ENCODE results near the gene ELK3. TPM values are rescaled to one million over a fixed set of nuclear protein-coding genes. Genes with fewer than 3 reads are reported as not detected.

Gene ELK3
- polyA plus RNA-seq, 2 of the 4 experiments (the other 2 are of a cell fraction): 33.1 to 38.6 TPM

DNA sequence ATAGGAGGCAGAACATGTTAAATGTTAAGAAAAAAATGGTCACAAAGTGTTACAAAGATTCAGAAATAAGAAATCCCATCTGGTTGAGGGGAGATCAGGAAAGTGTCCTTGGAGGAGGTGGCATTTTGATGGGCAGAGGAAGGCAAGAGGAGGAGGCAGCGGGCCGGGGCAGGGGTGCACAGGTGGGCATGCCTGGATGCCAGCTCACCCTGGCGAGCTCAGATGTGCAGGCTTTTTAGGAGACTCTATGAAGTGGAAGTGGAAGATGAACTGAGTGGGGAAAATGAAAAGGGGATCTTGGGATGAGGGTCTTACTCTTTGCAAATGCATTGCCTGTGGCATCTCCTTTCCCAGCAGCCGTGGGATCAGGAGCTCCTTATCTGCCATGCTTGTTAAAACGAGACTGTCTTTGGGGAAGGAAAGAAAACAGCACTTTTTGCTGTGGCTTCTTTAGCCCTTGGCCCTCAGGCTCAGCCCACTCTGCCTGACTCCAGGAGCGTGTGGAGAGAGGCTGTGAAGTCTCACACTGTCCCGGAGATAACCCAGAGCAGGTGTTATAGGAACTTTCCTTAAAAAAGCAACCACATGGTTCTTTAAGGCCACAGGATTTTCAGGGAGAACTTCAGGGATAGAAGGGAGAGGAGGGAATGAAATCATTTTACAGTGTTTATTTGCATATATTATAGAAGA lies 62.6 kb downstream of the ELK3 start:
- Histone ChIP-seq H3K4me3 (no peak overlapping the region), H3K27ac (no peak overlapping the region), H3K4me1 (peaks cover 8% of the 10 kb centered on the region; the same call in 1 of the 3 replicates), H3K9me3 (no peaks in the 10 kb centered on the region), H3K4me2 (no peak overlapping the region)
- FAIRE-seq (no peak), DNase-seq (ENCODE audit: low read depth in 1 of 2, low spot score in 1 of 2) (no peak), ATAC-seq (peak in 1 of 2 experiments; percentile 28; a peak in 3 of 6 replicates)
- POLR2A ChIA-PET: no interaction called here
- CTCF ChIA-PET: interaction anchor here (1.3 to 1.6 kb wide), 3 partner anchors 10 to 259 kb away, joined by 3 to 6 read pairs (median 4); no protein-coding TSS in a partner anchor
- WGBS (ENCODE audit: missing lambda C conversion rate): 89% methylated on average over 7 of the region's 7 CpGs
- no peak for TF ChIP-seq TFCP2L1 (CRISPR knock-in tag; IDR thresholded peaks at IDR 0.05)
- no peak for TF ChIP-seq POLR2A (IDR thresholded peaks at IDR 0.05; ENCODE audit: low read length)

DNA sequence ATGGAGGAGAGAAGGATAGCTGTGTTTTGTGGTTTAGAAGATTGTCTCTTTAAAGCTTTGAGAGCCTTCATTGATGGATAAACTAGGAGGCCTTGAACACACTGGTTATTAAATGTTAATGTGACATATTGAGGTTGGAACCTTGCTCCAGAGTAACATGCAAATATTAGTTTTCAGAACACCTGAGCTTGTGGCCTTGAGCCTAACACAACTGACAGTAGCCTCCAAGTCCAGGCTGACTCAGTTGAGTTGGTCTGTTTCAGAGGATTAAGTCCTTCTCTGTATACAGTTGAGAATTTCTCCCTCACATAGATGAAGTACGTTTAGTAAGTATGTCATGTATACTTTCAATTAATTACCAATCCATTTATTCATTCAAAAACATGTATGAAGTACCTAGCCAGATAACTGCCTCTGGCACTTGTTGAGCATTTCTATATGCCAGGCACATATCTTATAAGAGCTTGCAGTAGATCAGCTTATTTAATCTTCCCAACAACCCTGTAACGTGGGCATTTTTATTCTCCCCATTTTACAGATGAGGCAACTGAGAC lies 63.5 kb downstream of the ELK3 start:
- 0 out of 2 replicates have a peak, but pooled peaks have one; percentile 54 for TF ChIP-seq KDM1A (IDR thresholded peaks at IDR 0.05; ENCODE audit: low read depth)
- TF ChIP-seq SREBF2 (IDR thresholded peaks at IDR 0.05): no peak
- ChIA-PET CTCF (interaction anchor here (0.6 to 1.6 kb wide), 4 partner anchors 11 to 258 kb away, joined by 3 to 6 read pairs (median 4); no protein-coding TSS in a partner anchor), POLR2A (no interaction called here)
- DNase-seq (ENCODE audit: low read depth in 1 of 2, low spot score in 1 of 2) (no peak), FAIRE-seq (peak; percentile 13), ATAC-seq (no peak)
- 76% methylated on average over 2 of the region's 2 CpGs for WGBS (ENCODE audit: missing lambda C conversion rate)
- peaks cover 8% of the 10 kb centered on the region; the same call in 1 of the 3 replicates for H3K4me1 ChIP-seq
- H3K4me3 ChIP-seq: no peak overlapping the region
- no peaks in the 10 kb centered on the region for H3K9me3 ChIP-seq
- no peak overlapping the region for H3K27ac ChIP-seq
- H3K4me2 ChIP-seq: no peak overlapping the region

GRCh38 chr12:96258104-96258961 lies 64.2 kb downstream of the ELK3 start:
- ChIA-PET POLR2A (no interaction called here), CTCF (interaction anchor here (0.9 to 1.6 kb wide), 3 partner anchors 10 to 258 kb away, joined by 3 to 6 read pairs (median 4); no protein-coding TSS in a partner anchor)
- no peak for FAIRE-seq

GRCh38 chr12:96260231-96260630 lies 66.1 kb downstream of the ELK3 start:
- FAIRE-seq: no peak
- Histone ChIP-seq H3K4me2 (no peak overlapping the region), H3K4me1 (peaks cover 18% of the 10 kb centered on the region; the same call in 1 of the 3 replicates), H3K4me3 (no peak overlapping the region), H3K27ac (no peak overlapping the region), H3K9me3 (no peaks in the 10 kb centered on the region)
- ChIA-PET POLR2A (no interaction called here), CTCF (interaction anchor here (0.7 to 1.7 kb wide), 3 partner anchors 15 to 45 kb away, joined by 3 to 7 read pairs (median 3); no protein-coding TSS in a partner anchor)
- DNase-seq (ENCODE audit: low read depth in 1 of 2, low spot score in 1 of 2): no peak
- no peak for ATAC-seq
- WGBS (ENCODE audit: missing lambda C conversion rate): 92% methylated on average over 2 of the region's 2 CpGs
- TF ChIP-seq ZSCAN20 (CRISPR knock-in tag; IDR thresholded peaks at IDR 0.05): no peak
- no peak for TF ChIP-seq SMC3 (IDR thresholded peaks at IDR 0.05)
- TF ChIP-seq, protein P1, sequence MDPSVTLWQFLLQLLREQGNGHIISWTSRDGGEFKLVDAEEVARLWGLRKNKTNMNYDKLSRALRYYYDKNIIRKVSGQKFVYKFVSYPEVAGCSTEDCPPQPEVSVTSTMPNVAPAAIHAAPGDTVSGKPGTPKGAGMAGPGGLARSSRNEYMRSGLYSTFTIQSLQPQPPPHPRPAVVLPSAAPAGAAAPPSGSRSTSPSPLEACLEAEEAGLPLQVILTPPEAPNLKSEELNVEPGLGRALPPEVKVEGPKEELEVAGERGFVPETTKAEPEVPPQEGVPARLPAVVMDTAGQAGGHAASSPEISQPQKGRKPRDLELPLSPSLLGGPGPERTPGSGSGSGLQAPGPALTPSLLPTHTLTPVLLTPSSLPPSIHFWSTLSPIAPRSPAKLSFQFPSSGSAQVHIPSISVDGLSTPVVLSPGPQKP (IDR thresholded peaks at IDR 0.05; ENCODE audit: low read depth, low read length): no peak
- no peak for TF ChIP-seq CEBPB (IDR thresholded peaks at IDR 0.05)
- no peak for TF ChIP-seq TFCP2L1 (CRISPR knock-in tag; IDR thresholded peaks at IDR 0.05)
- no peak for TF ChIP-seq HDAC2 (IDR thresholded peaks at IDR 0.05)
- TF ChIP-seq EHF (CRISPR knock-in tag; IDR thresholded peaks at IDR 0.05): no peak
- TF ChIP-seq NR3C1 (IDR thresholded peaks at IDR 0.05): no peak
- no peak for TF ChIP-seq CHD4 (IDR thresholded peaks at IDR 0.05; ENCODE audit: borderline replicate concordance)

More at GRCh38 chr12:96258104-96258961, 64.2 kb downstream of the ELK3 start:
- ATAC-seq (no peak; a peak in 2 of 6 replicates), DNase-seq (ENCODE audit: low read depth in 1 of 2, low spot score in 1 of 2) (no peak)
- WGBS (ENCODE audit: missing lambda C conversion rate): 67% methylated on average over 8 of the region's 8 CpGs
- TF ChIP-seq CHD2 (IDR thresholded peaks at IDR 0.05; ENCODE audit: low read length, partially characterized antibody) (no peak), TFCP2L1 (CRISPR knock-in tag; IDR thresholded peaks at IDR 0.05) (no peak), EHF (CRISPR knock-in tag; IDR thresholded peaks at IDR 0.05) (no peak), ATOH8 (CRISPR knock-in tag; IDR thresholded peaks at IDR 0.05; ENCODE audit: low read depth) (no peak), POLR2AphosphoS2 (conservative IDR thresholded peaks at IDR 0.05; ENCODE audit: low read length) (no peak), NPAS2 (CRISPR knock-in tag; IDR thresholded peaks at IDR 0.05; ENCODE audit: borderline replicate concordance) (no peak)
- Histone ChIP-seq H3K27ac (0 out of 6 replicates have a peak overlapping the region, but pooled peaks of 1 of the 2 experiments have one; percentile 11), H3K4me2 (no peak overlapping the region), H3K9me3 (no peaks in the 10 kb centered on the region), H3K4me1 (peaks cover 14% of the 10 kb centered on the region; the same call in 1 of the 3 replicates), H3K4me3 (no peak overlapping the region)

Measured in A549 (cell line).